ENCODE data around the gene FAM89A.

The FAM89A gene

GRCh38 chr1:231040019-231040799 lies at the start of gene FAM89A:
FAM89A (minus strand) TSS chr1:231040254; CDS start chr1:231040211, 43 bp downstream.
- DNase-seq: peak; percentile 57

DNA sequence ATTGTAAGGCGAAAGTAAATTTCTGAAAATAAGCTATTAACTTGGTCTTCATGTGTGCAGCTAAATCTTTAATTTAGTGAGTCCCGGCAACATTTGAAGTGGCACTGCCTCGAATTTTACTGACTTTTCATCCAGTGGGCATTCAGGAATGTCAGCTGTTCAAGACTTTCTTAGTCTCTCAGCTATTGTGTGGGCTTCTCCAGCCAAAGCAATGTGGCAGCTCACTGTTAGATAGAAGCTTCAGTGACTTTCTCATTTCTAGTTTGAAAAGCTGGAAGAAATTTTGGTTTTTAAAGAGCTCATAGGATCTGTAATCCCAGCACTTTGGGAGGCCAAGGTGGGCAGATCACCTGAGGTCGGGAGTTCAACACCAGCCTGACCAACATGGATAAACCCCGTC lies 44.3 kb upstream of the FAM89A start:
- no peak for DNase-seq

- no peak for DNase-seq
These were observed 39.1 kb upstream of the FAM89A start for GRCh38 chr1:231079163-231079562.

DNA sequence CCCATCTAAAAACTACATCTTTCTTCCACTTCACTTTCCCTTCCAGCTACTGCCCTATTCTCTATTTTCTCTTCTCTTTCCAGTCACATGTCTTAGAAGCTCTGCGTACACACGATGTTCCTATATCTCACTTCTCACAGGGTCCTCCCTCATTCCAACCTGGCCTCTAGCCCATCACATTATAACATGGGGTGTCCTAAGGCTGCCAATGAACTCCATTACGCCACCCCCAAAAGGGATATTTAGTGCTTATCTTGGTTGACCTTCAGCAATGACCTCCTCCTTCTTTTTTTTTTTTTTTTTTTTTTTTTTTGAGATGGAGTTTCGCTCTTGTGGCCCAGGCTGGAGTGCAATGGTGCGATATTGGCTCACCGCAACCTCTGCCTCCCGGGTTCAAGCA lies 38.2 kb upstream of the FAM89A start:
- DNase-seq: no peak

- DNase-seq: no peak
These were observed 36.7 kb upstream of the FAM89A start for GRCh38 chr1:231076802-231077201.

DNA sequence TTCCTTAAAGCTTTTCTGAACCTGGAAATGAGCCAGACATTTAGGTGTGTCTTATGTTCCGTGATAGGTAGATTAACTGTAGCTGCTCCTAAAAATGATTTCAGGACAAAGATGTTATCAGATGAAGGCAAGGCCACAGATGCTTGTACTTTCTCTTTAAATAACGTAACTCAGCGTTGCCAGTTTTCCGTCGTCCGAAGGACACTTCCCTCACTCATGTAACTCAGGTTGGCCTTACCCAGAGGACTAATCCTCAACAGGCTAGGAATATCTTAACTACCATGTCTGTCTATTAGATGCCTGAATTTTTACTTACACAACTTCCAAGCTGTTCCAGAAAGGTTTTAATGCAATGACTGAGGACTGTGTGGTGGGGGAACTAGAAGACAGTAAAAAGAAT lies 35.4 kb upstream of the FAM89A start:
- DNase-seq: no peak

GRCh38 chr1:231075020-231075419 lies 35.0 kb upstream of the FAM89A start:
- no peak for DNase-seq

DNA sequence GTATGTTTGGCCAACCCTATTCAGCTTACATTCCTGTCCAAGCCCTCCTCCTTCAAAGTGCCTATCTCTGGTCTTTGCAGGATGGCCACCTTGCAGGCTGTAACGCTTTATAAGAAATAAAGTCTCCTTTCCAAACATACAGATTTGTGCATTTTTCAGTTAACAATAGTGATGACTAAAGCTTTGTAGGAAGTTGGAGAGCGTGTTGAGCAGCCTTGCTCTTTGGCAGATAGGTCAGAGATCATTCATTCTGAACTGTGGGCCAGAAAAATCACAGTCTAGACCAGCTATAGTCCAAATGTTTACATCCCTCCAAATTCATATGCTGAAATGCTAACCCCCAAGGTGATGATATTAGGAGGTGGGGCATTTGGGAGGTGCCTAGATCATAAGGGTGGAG lies 34.0 kb upstream of the FAM89A start:
- DNase-seq: no peak

DNA sequence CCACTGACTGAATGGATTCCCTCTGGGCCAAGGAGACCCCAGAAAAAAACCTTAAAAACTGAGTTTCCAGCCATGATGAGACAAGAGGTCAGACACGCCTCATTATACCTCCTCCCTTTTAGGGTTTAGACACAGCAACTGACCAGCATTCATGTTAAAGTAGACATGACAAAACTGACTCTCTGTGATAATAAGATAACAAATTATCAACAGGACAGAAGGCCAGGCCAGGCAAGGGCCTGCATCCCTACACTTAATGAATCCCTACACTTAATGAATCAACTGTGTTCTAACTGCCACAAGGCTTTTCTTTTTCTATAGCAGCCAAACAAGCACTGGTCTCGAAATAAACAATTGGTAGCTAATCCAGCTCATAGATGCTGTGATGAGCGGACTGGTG lies 33.3 kb upstream of the FAM89A start:
- DNase-seq: no peak

- DNase-seq: no peak
These were observed 32.5 kb upstream of the FAM89A start for GRCh38 chr1:231072502-231073094.

DNA sequence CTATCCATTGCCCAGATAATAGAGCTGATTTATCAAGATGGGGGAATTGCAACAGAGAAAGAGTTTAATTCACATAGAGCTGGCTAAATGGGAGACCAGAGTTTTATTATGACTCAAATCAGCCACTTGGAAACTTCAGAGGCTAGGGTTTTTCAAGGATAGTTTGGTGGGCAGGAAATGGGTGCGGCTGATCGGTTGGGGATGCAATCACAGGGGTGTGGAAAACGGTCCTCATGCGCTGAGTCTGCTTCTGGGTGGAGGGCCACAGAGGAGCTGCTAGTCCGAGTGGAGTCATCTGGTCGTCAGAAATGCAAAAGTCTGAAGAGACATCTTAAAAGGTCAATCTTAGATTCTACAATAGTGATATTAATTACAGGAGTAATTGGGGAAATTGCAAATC lies 32.0 kb upstream of the FAM89A start:
- no peak for DNase-seq

GRCh38 chr1:231070758-231071444 lies 30.8 kb upstream of the FAM89A start:
- no peak for DNase-seq

DNA sequence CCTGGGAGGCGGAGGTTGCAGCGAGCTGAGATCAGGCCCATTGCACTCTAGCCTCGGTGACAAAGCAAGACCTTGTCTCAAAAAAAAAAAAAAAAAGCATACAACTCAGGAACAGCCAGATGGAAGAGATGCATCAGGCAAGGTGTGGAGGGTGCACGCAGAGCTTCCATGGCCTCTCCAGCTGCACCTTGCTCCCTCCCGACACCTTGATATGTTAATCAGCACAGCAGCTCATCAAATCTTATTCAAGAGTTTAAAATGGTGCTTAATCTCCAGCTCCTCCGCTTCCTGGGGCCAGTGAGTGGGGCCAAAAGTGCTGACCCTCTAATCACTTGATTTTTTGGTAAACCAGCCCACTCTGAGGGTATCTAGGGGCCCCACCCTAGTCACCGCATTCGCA lies 29.3 kb upstream of the FAM89A start:
- DNase-seq: no peak

DNA sequence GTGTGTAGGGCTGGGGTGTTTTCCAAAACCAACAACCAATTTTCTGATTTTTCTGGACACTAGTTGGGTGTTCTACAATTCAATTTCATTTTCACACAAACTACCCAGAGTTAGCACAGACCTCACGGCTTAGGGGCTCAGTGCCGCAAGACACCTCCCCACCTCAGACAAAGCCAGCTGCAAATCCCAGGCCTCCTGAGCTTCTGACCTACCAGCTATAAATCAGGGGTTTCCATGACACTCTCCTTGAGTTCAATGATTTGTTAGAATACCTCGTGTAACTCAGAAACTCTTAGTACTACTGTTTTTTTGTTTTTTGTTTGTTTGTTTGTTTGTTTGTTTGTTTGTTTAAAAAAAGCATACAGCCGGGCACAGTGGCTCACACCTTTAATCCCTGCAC lies 28.7 kb upstream of the FAM89A start:
- no peak for DNase-seq

DNA sequence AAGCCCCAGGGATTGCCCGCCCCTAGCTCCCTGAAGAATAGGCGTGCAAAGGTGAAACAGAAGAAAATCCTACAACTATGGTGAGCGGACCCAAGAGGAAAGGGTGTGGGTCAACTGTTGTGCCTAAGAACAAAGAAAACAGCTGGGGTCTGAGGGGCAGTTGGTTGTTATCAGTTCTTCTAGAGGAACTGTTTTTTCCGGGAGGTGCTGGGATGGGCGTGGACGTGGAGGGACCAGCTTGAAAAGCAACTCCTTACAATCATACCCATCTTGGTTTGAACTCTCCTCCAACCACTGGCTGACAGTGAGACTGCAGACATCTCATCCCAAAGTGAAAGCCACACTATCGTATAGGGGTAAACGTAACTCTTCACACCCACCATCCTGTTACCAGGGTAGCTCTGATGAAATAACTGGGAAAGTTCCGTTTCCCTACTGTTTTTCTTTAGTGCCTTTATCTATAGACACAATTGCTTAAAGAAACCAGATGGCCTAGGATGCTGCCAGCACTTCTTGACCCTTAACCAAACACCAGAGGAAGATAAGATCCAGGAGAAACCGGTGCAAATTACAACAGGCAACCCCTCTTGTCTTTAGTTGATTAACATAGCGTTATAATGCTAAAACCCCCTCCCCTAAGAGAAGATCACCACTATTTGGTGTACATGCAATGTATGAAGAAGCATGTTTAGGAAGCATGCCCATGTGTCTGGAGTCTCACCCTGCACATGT lies 25.6 kb upstream of the FAM89A start:
- DNase-seq: no peak

DNA sequence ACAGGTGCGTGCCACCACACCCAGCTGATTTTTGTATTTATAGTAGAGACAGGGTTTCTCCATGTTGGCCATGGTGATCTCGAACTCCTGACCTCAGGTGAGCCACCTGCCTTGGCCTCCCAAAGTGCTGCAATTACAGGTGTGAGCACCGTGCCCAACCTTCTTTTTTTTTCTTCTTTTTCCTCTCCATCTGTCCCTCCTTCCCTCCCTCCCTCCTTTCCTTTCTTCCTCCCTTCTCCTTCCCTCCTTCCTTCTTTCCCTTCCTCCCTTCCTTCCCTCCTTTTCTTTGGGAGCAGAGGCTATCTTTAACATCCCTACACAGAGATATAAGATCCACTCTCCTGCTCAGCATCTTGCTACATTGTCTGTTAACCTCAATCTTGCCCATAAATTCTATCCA lies 24.4 kb upstream of the FAM89A start:
- DNase-seq: no peak

DNA sequence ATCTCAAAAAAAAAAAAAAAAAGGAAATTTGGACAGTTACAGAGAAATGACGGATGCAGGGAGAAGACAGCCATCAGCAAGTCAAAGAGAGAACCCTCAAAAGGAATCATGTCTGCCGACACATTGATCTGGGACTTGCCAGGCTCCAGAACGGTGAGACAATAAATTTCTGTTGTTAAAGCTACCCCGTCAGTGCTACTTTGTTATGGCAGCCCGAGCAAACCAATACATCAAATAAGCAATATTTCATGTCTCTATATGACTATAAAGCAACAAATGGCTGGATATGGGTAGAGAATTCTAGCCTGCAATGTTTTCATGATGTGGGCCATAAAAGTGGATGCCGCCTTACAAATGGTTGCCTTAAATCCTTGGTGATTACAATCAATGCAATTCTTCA lies 23.3 kb upstream of the FAM89A start:
- DNase-seq: no peak

DNA sequence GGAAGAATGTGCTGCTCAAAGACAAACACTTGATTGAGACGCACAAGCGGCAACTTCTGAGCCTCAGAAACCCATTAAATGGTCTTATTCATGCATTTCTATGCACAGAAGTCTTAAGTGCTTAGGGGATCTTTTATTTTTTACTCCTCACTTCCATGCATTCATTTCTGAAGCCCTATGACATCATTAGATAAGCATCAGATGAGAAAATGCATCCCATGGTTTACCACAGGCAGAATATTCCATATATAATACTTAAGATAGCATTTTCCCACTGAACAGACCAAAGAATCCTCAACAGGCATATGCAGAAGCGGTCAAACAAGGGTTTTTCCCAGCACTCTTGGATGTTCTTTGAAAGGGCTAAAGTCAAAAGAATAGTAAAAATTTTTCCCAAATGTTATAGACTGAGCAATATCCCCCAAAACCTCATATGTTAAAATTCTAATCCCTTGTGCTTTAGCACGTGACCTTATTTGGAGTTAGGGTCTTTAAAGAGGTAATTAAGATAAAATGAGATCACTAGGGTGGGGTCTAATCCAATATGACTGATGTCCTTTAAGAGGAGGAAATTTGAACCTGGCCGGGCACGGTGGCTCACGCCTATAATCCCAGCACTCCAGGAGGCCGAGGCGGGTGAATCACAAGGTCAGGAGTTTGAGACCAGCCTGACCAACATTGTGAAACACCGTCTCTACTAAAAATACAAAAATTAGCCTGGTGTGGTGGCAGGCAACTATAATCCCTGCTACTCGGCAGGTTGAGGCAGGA lies 22.6 kb upstream of the FAM89A start:
- no peak for DNase-seq

- DNase-seq: no peak
These were observed 19.6 kb upstream of the FAM89A start for GRCh38 chr1:231059566-231060193.

DNA sequence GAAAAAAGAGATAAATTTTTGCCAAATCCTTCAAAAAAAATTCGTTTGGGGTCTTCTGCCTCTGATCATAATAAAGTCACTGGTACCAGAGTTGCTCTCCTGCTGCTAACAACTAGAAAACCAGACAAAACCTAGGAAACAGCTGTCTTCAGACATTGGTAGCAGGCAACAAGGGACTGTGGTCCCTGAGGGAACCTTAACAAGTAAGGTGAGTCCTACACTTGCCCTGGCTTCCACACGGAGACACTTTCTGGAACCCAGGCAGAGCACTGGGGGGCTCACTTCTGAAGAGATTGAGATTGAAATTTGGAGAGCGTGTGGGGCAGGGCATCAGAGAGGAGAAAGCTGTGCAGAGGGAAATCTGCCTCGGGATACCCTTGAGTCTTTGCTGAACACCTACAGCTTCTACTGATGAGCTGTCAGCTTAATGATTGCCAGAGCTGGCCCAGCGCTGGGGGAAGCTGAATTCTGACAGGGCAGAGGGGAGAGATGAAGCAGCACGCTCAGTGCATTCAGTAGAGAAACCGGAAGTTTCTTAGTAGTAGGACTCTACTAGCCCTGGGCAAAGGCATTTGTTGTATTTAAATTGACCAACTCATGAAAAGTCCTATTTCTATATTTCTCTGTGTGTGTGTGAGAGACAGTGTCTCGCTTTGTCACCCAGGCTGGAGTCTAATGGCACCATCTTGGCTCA lies 18.5 kb upstream of the FAM89A start:
- DNase-seq: no peak

GRCh38 chr1:231057410-231057809 lies 17.4 kb upstream of the FAM89A start:
- DNase-seq: no peak

DNA sequence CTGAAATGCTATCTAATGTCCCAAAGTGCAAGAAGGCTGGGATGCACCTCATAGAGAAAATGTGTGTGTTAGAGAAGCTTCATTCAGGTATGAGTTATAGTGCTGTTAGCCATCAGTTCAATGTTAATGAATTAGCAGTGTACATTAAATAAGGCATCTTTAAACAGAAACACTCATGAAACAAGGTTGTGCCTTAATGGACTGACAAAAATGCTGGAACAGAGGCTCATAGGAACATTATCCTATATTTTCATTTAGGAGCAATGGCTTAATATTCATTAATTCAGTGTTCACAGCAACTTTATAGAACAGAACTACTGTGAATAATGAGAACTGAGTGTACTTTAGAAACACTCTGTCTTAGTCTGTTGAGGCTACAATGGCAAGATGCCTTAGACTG lies 15.2 kb upstream of the FAM89A start:
- DNase-seq: no peak
